GM23338 (cell line): Measurements from ENCODE around the gene ZDHHC11B. TPM values are rescaled to one million over a fixed set of nuclear protein-coding genes. Genes with fewer than 3 reads are reported as not detected.

Experiments used
- ATAC-seq: fragments of 200-7000 bp; cut with Tn5 transposase; 3 replicates; pipeline ENCODE4 v1.9.1; 2020
- DNase-seq: peaks from one replicate; pipeline ENCODE4 v3.0.0-alpha.2; 2015; ENCODE audit warnings: low spot score
- H2AFZ ChIP-seq: fragments of 200-600 bp; sonication (generic); 2 replicates; pipeline ENCODE4 v1.8.0; 2016; ENCODE audit warnings: antibody characterized with exemption, mild to moderate bottlenecking, moderate library complexity
- H3F3A ChIP-seq: fragments of 200-600 bp; sonication (generic); replicated peaks from 2 replicates; pipeline ENCODE4 v1.8.0; 2017; ENCODE audit warnings: antibody characterized with exemption, mixed run types, low read depth
- H3K27ac ChIP-seq: fragments of 200-600 bp; sonication (generic); 2 replicates; pipeline ENCODE4 v1.6.1; 2016; ENCODE audit warnings: low read depth
- H3K27me3 ChIP-seq: fragments of 200-600 bp; sonication (generic); 2 replicates; pipeline ENCODE4 v1.8.0; 2016; ENCODE audit warnings: mild to moderate bottlenecking, mixed run types, moderate library complexity; ENCODE audit not compliant: insufficient read depth
- H3K36me3 ChIP-seq: fragments of 200-600 bp; sonication (generic); 2 replicates; pipeline ENCODE4 v1.8.0; 2016; ENCODE audit warnings: mild to moderate bottlenecking; ENCODE audit not compliant: insufficient read depth
- H3K4me1 ChIP-seq: fragments of 200-600 bp; sonication (generic); 2 replicates; pipeline ENCODE4 v1.8.0; 2016; ENCODE audit warnings: mild to moderate bottlenecking, moderate library complexity; ENCODE audit not compliant: insufficient read depth
- H3K4me2 ChIP-seq: fragments of 200-600 bp; sonication (generic); 2 replicates; pipeline ENCODE4 v1.7.1; 2017; ENCODE audit warnings: mixed run types
- H3K4me3 ChIP-seq: fragments of 200-600 bp; sonication (generic); 2 replicates; pipeline ENCODE4 v1.6.1; 2016; ENCODE audit warnings: mixed run types
- H3K79me2 ChIP-seq: fragments of 200-600 bp; sonication (generic); replicated peaks from 2 replicates; pipeline ENCODE4 v1.8.0; 2017; ENCODE audit warnings: mild to moderate bottlenecking; ENCODE audit not compliant: insufficient read depth
- H3K9me2 ChIP-seq: fragments of 200-600 bp; sonication (generic); 2 replicates; pipeline ENCODE4 v1.8.0; 2017; ENCODE audit not compliant: insufficient read depth
- H4K20me1 ChIP-seq: fragments of 200-600 bp; sonication (generic); replicated peaks from 2 replicates; pipeline ENCODE4 v1.8.0; 2017; ENCODE audit warnings: mild to moderate bottlenecking; ENCODE audit not compliant: insufficient read depth
- H3K27ac Mint-ChIP-seq: 2 replicates; pipeline ENCODE4 v1.8.0; 2020; ENCODE audit warnings: inconsistent platforms, mild to moderate bottlenecking, moderate library complexity, mixed read lengths
- H3K27me3 Mint-ChIP-seq: 3 replicates; pipeline ENCODE4 v1.8.0; 2022; ENCODE audit warnings: low read depth, mild to moderate bottlenecking, moderate library complexity, mixed read lengths, inconsistent platforms; ENCODE audit not compliant: insufficient read depth, poor library complexity
- H3K36me3 Mint-ChIP-seq: 3 replicates; pipeline ENCODE4 v1.8.0; 2021; ENCODE audit warnings: low read depth, mild to moderate bottlenecking, inconsistent platforms, moderate library complexity, mixed read lengths
- H3K4me1 Mint-ChIP-seq: 3 replicates; pipeline ENCODE4 v1.8.0; 2020; ENCODE audit warnings: mild to moderate bottlenecking, inconsistent platforms, mixed read lengths
- H3K4me3 Mint-ChIP-seq: 3 replicates; pipeline ENCODE4 v1.8.0; 2021; ENCODE audit warnings: moderate library complexity, mild to moderate bottlenecking, inconsistent platforms, mixed read lengths
- H3K9me3 Mint-ChIP-seq: 3 replicates; pipeline ENCODE4 v1.8.0; 2020; ENCODE audit warnings: moderate library complexity, mild to moderate bottlenecking, inconsistent platforms, mixed read lengths
- CREB1 ChIP-seq: fragments of 250-450 bp; sonication (Bioruptor Pico); IDR thresholded peaks from 2 replicates; pipeline ENCODE4 v1.5.0; 2020; ENCODE audit warnings: low read depth, mild to moderate bottlenecking, moderate library complexity
- EZH2 ChIP-seq: fragments of 200-600 bp; sonication (generic); IDR thresholded peaks from one replicate; pipeline ENCODE4 v1.8.0; 2017; ENCODE audit warnings: antibody characterized with exemption, mild to moderate bottlenecking, low read depth; ENCODE audit not compliant: unreplicated experiment
- EZH2phosphoT487 ChIP-seq: fragments of 200-600 bp; sonication (generic); IDR thresholded peaks from one replicate; pipeline ENCODE4 v1.8.1; 2018; ENCODE audit warnings: antibody characterized with exemption; ENCODE audit not compliant: unreplicated experiment
- JUNB ChIP-seq: IDR thresholded peaks from one replicate; pipeline ENCODE4 v1.6.1; 2016; ENCODE audit warnings: antibody characterized with exemption; ENCODE audit not compliant: unreplicated experiment
- POLR2AphosphoS5 ChIP-seq: IDR thresholded peaks from 2 replicates; pipeline ENCODE4 v1.6.1; 2016; ENCODE audit warnings: antibody characterized with exemption, low read depth
- polyA plus RNA-seq: library from polyadenylated mRNA; unstranded; fragments of >200 nt; fragmentation: Nextera tagmentation; extraction: Ambion mirVana; gene quantifications from 2 replicates; pipeline ENCODE4 v1.2.1, GENCODE V29; 2016
- total RNA-seq: library from RNA; depleted of rRNA; stranded (reverse); fragments of >200 nt; shearing (Covaris generic); gene quantifications from 2 replicates; pipeline ENCODE4 v1.2.3, GENCODE V29; 2014
- TF ChIP-seq, protein P1 (sequence below), 2 experiments: fragments of 200-600 bp in 1 of 2; sonication (generic) in 1 of 2; conservative IDR thresholded peaks; 2 replicates each; pipeline versions ENCODE4 v1.5.1 to v1.6.1; 2016 to 2017; ENCODE audit warnings: antibody characterized with exemption in 2 of 2, low read depth in 2 of 2, mild to moderate bottlenecking in 2 of 2, moderate library complexity in 1 of 2
- TF ChIP-seq, protein P2 (sequence below): fragments of 250-450 bp; sonication (Bioruptor Pico); IDR thresholded peaks from 2 replicates; pipeline ENCODE4 v1.5.0; 2020; ENCODE audit warnings: mild to moderate bottlenecking, moderate library complexity

The ZDHHC11B gene
- total and polyA plus RNA-seq, 2 experiments from 2014 or later: 0.89 to 1.2 TPM

DNA sequence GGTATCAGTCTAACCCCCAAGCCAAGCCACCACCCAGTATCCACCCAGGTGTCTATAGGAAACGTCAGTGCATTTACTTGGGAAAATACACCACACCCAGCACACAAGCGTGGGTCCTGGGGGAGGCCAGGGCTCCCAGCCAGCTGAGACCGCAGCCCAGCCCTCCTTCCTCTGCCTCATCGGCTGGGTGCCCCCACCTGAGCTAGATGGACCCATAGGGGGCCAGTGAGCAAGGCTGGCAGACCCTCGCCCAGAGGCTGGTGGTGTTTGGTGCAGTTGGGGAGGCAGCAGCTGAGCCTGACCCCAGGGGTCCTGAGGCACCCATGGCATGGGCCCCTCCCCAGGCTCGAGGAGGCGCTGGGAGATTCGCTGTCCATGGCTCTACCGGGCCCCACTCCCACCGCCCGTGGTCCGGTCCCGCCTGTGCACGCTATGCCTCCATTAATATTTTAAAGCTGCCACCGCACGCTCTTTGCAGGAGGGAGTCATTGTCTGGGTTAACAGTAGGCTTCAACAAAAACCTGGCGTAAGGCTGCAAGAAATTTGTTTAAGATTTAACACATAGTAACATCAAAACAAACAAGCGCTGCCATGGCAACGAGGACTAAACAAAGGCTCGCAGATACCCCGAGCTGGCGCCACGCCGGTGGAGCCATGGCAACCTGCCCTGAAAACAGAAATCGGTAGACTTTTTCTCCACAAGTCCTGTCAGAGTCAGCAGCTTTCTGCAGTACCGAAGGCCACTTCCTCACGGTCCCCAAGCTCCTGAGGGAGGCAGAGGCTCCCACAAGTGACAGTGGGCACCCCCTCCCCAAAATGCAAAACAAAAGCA is 112.0 kb downstream of the ZDHHC11B start:
- no peaks in the 10 kb centered on the region for H3K4me1 ChIP-seq
- H3K4me2 ChIP-seq: no peak overlapping the region
- H3K4me3 Mint-ChIP-seq: peak overlapping the region; percentile 24; the same call in 1 of the 3 replicates
- peaks cover 2% of the 10 kb centered on the region; the same call in 1 of the 3 replicates for H3K9me3 Mint-ChIP-seq
- peaks cover 6% of the 10 kb centered on the region for H3K4me1 Mint-ChIP-seq
- H3K4me3 ChIP-seq: no peak overlapping the region
- H3K36me3 ChIP-seq: no peaks in the 10 kb centered on the region
- H2AFZ ChIP-seq: no peak overlapping the region
- no peak for ATAC-seq
- 0 out of 2 replicates have a peak, but pooled peaks cover 4% of the 10 kb centered on the region for H3K27me3 ChIP-seq
- 0 out of 2 replicates have a peak, but pooled peaks have one; percentile 9 for TF ChIP-seq POLR2AphosphoS5
- TF ChIP-seq EZH2phosphoT487: no peak
- no peaks in the 10 kb centered on the region for H3K9me2 ChIP-seq
- no peaks in the 10 kb centered on the region for H3F3A ChIP-seq
- H3K27ac ChIP-seq: no peak overlapping the region
- H4K20me1 ChIP-seq: peaks cover 5% of the 10 kb centered on the region; the same call in 1 of the 2 replicates
- H3K27ac Mint-ChIP-seq: no peak overlapping the region
- peaks cover 2% of the 10 kb centered on the region for H3K36me3 Mint-ChIP-seq
- no peaks in the 10 kb centered on the region for H3K79me2 ChIP-seq
- DNase-seq: peak; percentile 93
- H3K27me3 Mint-ChIP-seq: peaks cover 21% of the 10 kb centered on the region

DNA sequence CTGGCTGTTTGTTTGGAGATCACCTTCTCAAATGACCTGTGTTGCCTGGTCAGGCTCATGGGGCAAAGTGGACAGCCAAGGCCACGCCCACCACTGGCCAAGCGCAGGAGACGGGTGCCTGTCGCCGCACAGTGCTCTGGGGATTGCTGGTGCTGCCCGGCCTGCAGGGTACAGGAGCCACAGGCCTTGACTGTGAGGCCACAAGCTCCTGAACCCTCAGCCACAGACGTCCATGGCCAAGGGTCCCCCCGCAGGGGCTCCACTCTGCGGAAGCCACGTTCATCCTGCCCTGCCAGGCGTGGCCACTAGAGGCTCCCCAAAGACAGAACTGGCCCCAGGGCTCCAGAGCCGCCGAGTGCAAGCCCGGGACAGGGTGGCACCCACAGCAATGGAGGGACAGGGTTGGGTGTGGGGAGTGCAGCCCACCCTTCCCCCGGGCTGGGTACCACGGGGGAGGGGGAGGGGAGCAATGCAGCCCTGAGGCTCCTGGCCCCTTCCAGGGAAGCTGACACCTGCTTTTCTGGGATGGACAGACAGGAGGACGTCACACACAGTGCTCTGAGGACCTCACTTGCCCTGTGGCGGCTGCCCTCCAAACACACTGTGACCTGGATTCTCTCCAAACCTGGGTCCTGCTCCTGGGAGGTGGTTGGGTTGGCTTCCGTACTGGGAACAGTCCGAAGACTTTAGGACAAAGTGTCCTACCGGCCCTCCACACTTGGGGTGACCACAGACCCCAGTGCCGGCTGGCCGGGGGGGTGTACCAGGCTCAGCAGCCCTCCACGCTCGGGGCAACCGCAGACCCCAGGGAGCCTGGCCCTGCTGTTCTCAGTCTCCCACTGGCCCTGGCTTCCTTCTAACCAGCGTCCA is 112.8 kb downstream of the ZDHHC11B start:
- H3K27ac Mint-ChIP-seq: no peak overlapping the region
- H3K27me3 Mint-ChIP-seq: peaks cover 17% of the 10 kb centered on the region
- H2AFZ ChIP-seq: no peak overlapping the region
- H4K20me1 ChIP-seq: peaks cover 5% of the 10 kb centered on the region
- no peaks in the 10 kb centered on the region for H3K4me1 ChIP-seq
- no peak overlapping the region for H3K4me3 ChIP-seq
- H3K27ac ChIP-seq: no peak overlapping the region
- DNase-seq: peak; percentile 87
- H3K36me3 Mint-ChIP-seq: peaks cover 8% of the 10 kb centered on the region
- no peak overlapping the region for H3K4me2 ChIP-seq
- H3K4me1 Mint-ChIP-seq: peaks cover 6% of the 10 kb centered on the region
- no peaks in the 10 kb centered on the region for H3K9me2 ChIP-seq
- no peaks in the 10 kb centered on the region for H3K36me3 ChIP-seq
- TF ChIP-seq, protein P1, sequence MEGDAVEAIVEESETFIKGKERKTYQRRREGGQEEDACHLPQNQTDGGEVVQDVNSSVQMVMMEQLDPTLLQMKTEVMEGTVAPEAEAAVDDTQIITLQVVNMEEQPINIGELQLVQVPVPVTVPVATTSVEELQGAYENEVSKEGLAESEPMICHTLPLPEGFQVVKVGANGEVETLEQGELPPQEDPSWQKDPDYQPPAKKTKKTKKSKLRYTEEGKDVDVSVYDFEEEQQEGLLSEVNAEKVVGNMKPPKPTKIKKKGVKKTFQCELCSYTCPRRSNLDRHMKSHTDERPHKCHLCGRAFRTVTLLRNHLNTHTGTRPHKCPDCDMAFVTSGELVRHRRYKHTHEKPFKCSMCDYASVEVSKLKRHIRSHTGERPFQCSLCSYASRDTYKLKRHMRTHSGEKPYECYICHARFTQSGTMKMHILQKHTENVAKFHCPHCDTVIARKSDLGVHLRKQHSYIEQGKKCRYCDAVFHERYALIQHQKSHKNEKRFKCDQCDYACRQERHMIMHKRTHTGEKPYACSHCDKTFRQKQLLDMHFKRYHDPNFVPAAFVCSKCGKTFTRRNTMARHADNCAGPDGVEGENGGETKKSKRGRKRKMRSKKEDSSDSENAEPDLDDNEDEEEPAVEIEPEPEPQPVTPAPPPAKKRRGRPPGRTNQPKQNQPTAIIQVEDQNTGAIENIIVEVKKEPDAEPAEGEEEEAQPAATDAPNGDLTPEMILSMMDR (conservative IDR thresholded peaks at IDR 0.05; ENCODE audit: low read depth in 2 of 2): peak; percentile 79 to 90
- TF ChIP-seq CREB1 (CRISPR knock-in tag) (no peak), JUNB (no peak), EZH2 (no peak)
- TF ChIP-seq, protein P2, sequence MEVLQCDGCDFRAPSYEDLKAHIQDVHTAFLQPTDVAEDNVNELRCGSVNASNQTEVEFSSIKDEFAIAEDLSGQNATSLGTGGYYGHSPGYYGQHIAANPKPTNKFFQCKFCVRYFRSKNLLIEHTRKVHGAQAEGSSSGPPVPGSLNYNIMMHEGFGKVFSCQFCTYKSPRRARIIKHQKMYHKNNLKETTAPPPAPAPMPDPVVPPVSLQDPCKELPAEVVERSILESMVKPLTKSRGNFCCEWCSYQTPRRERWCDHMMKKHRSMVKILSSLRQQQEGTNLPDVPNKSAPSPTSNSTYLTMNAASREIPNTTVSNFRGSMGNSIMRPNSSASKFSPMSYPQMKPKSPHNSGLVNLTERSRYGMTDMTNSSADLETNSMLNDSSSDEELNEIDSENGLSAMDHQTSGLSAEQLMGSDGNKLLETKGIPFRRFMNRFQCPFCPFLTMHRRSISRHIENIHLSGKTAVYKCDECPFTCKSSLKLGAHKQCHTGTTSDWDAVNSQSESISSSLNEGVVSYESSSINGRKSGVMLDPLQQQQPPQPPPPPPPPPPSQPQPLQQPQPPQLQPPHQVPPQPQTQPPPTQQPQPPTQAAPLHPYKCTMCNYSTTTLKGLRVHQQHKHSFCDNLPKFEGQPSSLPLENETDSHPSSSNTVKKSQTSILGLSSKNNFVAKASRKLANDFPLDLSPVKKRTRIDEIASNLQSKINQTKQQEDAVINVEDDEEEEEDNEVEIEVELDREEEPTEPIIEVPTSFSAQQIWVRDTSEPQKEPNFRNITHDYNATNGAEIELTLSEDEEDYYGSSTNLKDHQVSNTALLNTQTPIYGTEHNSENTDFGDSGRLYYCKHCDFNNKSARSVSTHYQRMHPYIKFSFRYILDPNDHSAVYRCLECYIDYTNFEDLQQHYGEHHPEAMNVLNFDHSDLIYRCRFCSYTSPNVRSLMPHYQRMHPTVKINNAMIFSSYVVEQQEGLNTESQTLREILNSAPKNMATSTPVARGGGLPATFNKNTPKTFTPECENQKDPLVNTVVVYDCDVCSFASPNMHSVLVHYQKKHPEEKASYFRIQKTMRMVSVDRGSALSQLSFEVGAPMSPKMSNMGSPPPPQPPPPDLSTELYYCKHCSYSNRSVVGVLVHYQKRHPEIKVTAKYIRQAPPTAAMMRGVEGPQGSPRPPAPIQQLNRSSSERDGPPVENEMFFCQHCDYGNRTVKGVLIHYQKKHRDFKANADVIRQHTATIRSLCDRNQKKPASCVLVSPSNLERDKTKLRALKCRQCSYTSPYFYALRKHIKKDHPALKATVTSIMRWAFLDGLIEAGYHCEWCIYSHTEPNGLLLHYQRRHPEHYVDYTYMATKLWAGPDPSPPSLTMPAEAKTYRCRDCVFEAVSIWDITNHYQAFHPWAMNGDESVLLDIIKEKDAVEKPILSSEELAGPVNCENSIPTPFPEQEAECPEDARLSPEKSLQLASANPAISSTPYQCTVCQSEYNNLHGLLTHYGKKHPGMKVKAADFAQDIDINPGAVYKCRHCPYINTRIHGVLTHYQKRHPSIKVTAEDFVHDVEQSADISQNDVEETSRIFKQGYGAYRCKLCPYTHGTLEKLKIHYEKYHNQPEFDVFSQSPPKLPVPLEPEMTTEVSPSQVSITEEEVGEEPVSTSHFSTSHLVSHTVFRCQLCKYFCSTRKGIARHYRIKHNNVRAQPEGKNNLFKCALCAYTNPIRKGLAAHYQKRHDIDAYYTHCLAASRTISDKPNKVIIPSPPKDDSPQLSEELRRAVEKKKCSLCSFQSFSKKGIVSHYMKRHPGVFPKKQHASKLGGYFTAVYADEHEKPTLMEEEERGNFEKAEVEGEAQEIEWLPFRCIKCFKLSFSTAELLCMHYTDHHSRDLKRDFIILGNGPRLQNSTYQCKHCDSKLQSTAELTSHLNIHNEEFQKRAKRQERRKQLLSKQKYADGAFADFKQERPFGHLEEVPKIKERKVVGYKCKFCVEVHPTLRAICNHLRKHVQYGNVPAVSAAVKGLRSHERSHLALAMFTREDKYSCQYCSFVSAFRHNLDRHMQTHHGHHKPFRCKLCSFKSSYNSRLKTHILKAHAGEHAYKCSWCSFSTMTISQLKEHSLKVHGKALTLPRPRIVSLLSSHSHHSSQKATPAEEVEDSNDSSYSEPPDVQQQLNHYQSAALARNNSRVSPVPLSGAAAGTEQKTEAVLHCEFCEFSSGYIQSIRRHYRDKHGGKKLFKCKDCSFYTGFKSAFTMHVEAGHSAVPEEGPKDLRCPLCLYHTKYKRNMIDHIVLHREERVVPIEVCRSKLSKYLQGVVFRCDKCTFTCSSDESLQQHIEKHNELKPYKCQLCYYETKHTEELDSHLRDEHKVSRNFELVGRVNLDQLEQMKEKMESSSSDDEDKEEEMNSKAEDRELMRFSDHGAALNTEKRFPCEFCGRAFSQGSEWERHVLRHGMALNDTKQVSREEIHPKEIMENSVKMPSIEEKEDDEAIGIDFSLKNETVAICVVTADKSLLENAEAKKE (CRISPR knock-in tag): no peak
- 0 out of 2 replicates have a peak, but pooled peaks cover 4% of the 10 kb centered on the region for H3K27me3 ChIP-seq
- no peak overlapping the region for H3K4me3 Mint-ChIP-seq
- H3K9me3 Mint-ChIP-seq: peaks cover 2% of the 10 kb centered on the region; the same call in 1 of the 3 replicates
- H3F3A ChIP-seq: no peaks in the 10 kb centered on the region
- no peaks in the 10 kb centered on the region for H3K79me2 ChIP-seq
- peak; percentile 68 for ATAC-seq
